PC-9 (cell line): ENCODE results near the gene NF2.
A peak's percentile ranks its signal among the peaks of the same experiment; 100 is the strongest.

Experiments
- EZH2 ChIP-seq: fragments of 200-600 bp; sonication (generic); IDR thresholded peaks from 2 replicates; pipeline ENCODE4 v1.8.0; 2017; ENCODE audit warnings: antibody characterized with exemption, low read depth
- TF ChIP-seq, protein P1 (sequence below): fragments of 200-600 bp; sonication (generic); conservative IDR thresholded peaks from 2 replicates; pipeline ENCODE4 v1.6.1; 2017; ENCODE audit warnings: mixed run types, antibody characterized with exemption, mild to moderate bottlenecking, moderate library complexity

DNA sequence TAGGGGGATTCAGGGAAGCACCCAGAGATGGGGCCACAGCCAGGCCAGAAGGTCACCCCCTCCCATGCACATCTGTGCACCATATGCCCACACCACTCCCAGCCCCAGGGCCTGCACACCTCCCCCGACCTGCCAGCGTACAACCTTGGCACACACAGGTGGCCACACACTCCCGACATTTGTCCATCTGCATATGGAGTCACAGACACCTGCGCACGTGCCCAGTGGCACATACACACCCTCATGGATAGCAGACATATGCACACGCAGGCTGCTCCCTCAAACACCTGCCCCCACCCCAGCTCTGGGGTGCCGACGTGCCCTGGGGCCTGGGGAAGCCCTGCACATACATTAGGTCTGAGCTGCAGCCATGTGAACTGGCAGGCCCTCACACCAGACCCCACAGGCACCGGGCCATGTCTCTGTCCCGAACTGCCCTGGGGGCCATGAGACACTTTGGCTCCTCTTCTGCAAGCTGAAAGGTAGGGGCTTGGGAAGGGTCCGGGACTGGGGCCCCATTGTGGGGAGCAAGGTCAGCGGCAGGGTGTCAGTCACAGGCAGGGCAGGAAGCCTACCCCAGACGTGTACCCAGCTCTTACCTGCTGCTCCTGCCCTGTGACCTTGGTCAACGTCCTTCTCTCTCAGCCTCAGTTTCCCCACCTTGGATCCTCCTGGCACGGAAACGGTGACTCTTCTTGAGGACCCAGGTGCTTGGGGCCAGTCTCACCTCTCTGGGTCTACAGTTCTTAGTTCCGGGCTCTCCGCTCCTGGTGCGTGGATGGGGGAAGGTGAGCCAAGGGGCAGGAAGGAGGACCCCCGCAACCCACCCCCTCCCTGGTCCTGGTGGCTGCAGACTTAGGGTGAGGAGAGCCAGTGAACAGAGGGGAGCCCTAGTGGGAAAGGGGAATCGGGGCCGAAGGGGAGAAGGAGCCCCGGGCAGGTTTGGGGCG is 115.8 kb downstream of the NF2 start:
- TF ChIP-seq, protein P1, sequence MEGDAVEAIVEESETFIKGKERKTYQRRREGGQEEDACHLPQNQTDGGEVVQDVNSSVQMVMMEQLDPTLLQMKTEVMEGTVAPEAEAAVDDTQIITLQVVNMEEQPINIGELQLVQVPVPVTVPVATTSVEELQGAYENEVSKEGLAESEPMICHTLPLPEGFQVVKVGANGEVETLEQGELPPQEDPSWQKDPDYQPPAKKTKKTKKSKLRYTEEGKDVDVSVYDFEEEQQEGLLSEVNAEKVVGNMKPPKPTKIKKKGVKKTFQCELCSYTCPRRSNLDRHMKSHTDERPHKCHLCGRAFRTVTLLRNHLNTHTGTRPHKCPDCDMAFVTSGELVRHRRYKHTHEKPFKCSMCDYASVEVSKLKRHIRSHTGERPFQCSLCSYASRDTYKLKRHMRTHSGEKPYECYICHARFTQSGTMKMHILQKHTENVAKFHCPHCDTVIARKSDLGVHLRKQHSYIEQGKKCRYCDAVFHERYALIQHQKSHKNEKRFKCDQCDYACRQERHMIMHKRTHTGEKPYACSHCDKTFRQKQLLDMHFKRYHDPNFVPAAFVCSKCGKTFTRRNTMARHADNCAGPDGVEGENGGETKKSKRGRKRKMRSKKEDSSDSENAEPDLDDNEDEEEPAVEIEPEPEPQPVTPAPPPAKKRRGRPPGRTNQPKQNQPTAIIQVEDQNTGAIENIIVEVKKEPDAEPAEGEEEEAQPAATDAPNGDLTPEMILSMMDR = no peak
- 0 out of 2 replicates have a peak, but pooled peaks have one; percentile 60 for TF ChIP-seq EZH2
